ENCODE data around the gene LGR4.

DNA sequence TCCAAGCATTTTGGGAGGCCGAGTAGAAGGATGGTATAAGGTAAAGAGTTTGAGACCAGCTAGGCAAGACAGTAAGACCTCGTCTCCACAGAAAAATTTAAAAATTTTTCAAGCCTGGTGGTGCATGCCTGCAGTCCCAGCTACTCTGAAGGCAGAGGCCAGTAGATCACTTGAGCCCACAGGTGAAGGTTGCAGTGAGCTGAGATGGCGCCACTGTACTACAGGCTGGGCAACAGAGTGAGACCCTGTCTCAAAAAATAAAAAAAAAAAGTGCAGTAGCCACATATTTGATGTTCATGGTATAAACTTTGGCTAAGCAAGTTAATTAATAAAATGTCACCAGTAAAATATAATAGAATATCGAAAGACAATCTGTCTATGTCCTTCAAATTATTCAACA is 27.0 kb downstream of the LGR4 start:
- TF ChIP-seq, protein P1, sequence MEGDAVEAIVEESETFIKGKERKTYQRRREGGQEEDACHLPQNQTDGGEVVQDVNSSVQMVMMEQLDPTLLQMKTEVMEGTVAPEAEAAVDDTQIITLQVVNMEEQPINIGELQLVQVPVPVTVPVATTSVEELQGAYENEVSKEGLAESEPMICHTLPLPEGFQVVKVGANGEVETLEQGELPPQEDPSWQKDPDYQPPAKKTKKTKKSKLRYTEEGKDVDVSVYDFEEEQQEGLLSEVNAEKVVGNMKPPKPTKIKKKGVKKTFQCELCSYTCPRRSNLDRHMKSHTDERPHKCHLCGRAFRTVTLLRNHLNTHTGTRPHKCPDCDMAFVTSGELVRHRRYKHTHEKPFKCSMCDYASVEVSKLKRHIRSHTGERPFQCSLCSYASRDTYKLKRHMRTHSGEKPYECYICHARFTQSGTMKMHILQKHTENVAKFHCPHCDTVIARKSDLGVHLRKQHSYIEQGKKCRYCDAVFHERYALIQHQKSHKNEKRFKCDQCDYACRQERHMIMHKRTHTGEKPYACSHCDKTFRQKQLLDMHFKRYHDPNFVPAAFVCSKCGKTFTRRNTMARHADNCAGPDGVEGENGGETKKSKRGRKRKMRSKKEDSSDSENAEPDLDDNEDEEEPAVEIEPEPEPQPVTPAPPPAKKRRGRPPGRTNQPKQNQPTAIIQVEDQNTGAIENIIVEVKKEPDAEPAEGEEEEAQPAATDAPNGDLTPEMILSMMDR (IDR thresholded peaks at IDR 0.05) = no peak
- TF ChIP-seq POLR2A (IDR thresholded peaks at IDR 0.05) = no peak
- TF ChIP-seq POLR2AphosphoS5 (IDR thresholded peaks at IDR 0.05) = no peak
- no peak for TF ChIP-seq EP300 (IDR thresholded peaks at IDR 0.05; ENCODE audit: low read depth)
